ENCODE data around the gene TIPARP.

TIPARP gene, protein sequence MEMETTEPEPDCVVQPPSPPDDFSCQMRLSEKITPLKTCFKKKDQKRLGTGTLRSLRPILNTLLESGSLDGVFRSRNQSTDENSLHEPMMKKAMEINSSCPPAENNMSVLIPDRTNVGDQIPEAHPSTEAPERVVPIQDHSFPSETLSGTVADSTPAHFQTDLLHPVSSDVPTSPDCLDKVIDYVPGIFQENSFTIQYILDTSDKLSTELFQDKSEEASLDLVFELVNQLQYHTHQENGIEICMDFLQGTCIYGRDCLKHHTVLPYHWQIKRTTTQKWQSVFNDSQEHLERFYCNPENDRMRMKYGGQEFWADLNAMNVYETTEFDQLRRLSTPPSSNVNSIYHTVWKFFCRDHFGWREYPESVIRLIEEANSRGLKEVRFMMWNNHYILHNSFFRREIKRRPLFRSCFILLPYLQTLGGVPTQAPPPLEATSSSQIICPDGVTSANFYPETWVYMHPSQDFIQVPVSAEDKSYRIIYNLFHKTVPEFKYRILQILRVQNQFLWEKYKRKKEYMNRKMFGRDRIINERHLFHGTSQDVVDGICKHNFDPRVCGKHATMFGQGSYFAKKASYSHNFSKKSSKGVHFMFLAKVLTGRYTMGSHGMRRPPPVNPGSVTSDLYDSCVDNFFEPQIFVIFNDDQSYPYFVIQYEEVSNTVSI

DNA sequence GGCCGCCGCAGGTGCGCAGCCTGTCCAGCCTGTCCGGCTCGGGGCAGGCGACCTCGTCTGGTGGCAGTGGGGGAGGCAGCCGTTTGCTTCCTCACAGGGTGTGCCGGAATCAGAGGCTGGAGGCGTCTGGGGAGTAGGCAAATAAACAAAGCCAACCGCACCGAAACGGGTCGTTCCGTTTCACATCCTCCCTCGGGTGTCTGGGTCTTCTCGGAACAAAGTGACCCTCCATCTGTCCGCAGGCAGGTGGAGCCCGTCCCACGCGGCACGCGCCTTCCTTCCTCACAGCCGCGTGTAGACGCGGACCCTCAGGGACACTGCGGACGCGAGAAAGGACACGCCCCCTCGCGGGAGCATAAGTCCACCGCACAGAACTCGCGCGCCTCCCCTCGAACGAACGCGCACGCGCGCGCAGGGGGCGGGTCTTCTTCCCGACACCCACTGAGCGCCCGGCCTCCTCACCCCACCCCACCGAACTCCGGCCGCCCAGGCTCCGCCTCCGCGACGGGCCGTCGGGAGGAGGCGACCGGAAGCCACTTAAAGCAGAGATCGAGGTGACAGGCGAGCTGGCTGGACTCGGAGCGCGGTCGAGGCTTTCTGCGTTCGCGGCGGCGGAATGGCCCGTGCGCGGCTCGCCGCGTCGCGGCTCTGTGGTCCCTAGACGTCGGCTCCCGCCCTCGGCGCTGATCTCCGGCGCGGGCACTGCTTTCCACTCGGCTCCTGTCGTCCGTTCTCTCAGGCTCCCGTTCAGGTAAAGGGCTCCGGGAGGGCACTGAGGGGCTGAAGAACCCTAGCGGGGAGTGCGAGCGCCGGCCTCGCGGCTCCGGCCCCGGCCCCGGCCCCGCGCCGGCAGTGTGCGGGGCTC lies at the start of gene TIPARP:
TIPARP (plus strand) TSS at position 545 of the 865 bp plus-strand sequence. CDS start 3,108 bp downstream, outside the sequence.
- peak; percentile 92 for DNase-seq

DNA sequence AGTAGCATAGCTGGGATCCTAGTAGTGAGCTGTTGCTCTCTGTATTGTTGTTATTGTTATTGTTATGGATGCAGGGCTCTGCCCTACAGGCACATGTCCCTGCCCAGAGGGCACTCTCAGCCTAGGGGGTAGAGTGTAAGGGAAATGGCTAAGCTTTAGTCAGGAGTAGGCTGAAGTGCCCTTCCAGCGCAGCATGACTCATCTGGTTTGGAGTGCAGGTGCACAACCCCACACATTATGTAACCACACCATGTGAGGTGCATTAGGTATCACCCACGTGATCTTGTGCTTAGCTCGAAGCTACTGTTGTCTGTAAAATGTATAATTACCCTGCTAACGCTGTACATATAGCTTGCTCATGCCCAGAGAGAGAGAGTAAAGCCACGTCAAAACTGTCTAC lies 48.3 kb upstream of the TIPARP start:
- peak; percentile 89 for DNase-seq

DNA sequence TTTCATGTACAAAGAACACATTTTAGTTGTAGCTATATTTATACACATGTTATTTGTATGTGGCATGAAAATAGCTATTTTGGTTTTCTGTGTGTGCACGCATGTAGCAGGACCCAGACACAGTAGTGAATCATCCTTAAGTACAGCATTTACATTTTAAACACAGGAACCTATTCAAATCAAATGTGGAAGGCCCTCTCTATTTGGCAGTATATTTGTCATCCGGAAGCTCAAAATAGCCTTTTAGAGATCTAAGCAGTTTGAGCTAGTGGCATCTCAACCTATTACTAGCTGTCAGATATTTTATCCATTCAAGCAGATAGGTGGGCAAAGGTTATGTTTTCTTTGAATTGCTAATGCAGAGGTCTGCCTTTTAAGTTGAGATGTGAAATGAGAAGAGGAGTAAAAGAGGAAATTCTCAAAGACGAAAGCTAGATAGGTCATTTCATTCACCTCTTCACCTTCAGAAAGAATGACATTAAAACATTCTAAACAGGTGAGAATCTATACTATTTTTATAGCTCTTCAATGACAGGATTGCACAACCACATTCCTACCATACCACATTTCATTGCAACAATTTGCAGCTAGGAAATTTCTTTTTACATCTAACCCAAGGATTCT lies 46.3 kb upstream of the TIPARP start:
- DNase-seq: no peak

DNA sequence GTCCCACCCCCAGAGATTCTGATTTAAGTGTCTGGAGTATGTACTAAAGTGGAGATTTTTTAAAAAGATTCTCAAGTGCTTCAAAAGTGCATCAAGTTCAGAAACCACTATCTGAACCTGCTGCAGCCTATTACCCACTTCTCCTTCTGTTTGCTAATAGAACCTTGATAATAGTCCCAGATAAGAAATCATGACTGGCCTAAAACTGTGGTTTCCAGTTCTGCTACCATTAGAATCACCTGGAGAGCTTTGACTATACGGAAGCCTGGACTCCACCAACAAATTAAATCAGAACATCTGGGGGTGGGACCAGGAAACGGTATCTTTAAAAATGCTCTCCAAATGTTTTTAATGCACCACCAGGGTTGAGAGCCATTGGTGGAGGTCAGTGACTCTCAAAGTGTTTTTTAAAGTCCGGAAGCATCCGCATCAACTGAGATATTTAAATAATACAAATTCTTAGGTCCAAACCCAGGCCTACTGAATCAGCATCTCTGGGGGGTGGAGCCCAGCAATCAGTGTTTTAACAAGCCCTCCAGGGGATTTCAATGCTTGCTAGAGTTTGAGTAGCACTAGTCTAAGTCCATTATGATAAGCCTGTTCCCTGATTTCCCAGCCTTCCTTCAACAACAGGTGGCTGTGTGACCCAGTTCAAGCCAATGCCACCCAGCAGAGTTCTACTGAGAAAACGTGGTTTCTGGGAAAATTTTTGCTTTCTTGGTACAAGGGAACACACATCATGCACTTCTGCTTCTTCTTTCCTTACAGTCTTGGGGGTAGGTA lies 45.4 kb upstream of the TIPARP start:
- no peak for DNase-seq

DNA sequence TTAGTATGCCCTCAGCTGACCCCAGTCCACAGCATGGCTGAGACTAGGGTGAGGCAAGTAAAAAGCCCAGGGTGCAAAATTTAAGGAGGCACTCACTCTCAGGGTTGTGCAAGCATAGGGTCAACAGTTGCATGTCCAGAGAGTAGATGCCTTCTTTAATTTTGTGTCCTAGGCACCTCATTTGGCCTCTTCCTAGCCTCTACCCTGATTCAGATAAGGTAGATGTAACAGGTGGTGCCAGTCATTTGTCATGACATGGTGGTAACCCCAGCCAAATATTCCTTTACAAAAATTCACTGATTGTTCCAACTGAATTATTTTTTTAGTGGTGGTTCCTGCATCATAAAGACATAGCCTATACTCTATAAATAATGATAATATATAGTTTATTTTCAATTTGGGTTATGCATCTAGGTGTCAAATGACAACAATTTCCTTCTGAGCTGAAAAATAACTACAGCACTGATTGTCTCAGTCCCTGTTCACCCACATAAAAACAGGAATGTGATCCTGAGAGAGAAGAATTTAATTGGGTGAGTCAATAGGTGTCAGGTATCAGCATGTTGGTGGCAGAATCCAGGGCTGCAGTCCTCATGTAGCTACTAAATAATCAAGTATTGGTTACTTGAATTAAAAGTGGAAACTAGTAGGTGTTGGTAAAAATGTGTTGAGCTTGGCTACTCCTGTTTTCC lies 44.2 kb upstream of the TIPARP start:
- DNase-seq: no peak

DNA sequence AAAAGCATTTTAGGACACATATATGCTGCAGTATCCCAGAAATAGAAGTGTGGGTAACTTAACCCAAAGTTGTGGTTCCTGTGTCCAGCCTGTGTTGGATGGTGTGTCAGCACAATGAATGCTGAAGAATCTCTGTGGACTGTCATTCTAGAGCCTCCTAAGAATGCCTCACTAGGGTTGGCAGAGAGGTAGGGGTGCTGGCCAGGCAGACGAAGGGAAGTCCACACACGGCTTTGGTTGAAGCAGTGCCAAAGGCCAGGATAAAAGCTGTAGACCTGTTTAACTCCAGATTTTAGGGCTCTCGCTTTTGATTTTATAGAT lies 43.7 kb upstream of the TIPARP start:
- DNase-seq: no peak

DNA sequence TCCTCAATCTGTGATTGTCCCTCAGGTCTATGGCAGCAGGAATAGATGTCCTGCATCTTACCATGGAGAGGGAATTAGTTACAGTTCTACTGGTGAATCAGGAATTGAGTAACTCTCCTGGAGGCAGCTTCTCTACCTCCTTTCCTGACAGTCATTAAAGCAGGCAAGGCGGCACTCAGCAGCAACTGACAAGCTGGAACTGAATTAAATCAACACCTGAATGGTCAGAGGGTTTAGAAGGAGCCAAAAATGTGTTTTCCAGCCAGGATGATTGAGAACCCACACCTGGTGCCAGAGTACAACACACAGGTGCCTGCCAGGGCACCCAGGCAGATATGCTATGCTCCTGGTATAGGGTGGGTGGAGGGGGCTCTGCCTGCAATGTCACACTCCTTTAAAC lies 43.1 kb upstream of the TIPARP start:
- DNase-seq: no peak

DNA sequence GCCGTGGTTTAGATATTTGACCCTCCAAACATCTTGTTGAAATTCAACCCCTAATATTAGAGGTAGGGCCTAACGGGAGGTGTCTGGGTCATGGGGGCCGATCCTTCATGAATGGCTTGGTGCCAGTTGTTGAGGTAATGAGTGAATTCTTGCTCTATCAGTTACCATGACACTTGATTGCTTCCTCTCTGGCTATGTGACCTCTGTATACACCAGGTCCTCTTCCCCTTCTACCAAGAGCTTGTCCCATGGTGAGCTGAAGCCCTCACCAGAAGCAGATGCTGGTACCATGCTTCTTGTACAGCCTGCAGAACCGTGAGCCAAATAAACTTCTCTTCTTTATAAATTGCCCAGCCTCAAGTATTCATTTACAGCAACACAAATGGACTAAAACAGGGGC lies 41.8 kb upstream of the TIPARP start:
- no peak for DNase-seq

DNA sequence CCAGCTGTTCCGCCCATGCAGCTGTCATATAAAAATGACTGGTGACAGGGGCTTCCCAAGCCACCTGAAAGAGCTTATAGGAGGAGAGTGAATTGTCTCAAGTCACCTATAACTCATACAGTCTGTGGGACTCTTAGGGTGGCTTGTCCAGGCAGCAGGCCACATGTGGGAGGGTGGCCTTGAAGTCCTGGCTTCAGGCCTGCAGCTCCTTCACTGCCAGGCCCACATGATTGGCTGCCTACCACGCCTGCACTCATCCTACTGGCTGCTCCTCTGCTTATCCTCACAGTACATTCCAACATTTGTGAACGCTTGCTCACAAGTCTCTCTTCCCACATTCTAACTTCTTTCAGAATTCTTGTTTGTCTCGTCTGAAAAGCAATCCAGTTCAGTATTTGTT lies 41.1 kb upstream of the TIPARP start:
- DNase-seq: no peak

DNA sequence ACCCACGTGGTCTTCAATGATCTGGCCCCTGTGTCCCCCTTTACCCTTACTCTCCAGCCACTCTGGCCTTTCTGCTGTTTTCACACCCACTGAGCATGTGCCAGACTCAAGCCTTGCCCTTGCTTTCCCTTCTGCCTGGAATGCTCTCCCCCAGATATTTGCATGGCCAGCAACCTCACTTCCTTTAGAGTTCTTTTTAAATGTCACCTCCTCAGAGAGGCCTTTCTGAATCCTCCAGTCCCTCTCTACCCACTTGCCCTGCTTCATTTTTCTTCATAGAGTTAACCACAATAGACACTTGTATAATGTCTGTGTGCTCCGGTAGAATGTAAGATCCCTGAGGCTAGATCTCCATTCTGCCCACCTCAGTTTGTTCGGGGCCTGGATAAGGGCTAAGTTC lies 39.4 kb upstream of the TIPARP start:
- DNase-seq: no peak

DNA sequence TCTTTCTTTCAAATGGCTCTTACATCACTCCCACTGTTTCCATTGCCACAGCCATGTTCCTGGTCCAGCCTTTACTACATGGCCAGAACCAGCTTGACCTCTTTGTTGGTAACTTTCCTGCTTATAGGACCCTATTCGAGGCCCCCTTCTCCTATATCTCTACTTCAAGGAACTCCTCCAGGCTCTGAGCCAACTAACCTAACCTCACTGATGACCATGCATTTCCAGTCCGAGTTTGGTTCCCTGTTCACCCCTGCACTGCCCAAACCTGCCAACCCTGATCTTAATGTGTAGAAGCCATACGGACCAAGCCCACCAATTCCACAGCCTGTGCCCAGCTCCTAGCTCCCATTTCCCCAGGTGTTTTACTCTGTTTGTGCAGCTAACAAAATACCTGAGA lies 38.4 kb upstream of the TIPARP start:
- no peak for DNase-seq

DNA sequence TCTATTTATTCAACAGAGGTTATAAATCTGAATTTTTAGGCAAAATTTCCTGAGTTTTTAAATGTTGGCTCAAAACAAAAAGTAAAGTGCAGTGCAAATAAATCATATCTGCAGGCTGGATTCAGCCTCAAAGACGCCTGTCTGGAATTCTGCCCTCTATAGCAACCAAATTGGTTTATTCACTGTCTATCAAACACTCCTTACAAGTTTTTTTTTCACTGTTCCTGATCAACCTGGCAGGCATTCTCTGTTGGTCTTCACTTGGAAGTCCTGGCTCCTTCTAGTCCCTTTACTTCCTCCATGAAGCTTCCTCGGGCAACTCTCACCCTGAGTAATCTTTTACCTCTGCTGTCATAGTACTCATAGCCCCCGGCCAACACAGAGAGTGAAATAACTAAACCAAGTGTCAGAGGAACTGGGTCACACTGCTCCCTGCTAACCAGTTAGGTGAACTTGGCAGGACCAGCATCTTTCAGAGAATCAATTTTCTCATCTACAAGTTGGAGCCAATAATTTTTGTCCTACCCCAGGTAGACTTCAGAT lies 36.8 kb upstream of the TIPARP start:
- no peak for DNase-seq

DNA sequence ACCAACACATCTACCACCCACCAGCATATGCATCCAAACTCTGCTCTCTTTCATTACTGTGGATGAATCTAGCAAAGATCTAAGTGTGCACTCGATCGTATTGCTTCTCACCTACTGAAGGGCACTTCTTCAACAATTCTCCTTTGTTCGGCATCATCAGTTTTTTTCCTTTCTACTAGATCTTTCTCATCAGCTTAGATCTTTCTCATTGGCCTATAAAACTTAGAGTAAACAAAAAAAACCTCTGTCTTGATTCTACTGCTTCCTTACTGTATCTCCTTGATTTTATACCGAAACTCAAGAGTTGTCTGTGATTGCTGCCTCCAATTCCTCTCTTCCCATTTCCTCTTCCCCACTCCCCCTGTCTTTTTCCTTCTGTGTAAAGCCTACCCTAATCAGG lies 36.1 kb upstream of the TIPARP start:
- DNase-seq: no peak

DNA sequence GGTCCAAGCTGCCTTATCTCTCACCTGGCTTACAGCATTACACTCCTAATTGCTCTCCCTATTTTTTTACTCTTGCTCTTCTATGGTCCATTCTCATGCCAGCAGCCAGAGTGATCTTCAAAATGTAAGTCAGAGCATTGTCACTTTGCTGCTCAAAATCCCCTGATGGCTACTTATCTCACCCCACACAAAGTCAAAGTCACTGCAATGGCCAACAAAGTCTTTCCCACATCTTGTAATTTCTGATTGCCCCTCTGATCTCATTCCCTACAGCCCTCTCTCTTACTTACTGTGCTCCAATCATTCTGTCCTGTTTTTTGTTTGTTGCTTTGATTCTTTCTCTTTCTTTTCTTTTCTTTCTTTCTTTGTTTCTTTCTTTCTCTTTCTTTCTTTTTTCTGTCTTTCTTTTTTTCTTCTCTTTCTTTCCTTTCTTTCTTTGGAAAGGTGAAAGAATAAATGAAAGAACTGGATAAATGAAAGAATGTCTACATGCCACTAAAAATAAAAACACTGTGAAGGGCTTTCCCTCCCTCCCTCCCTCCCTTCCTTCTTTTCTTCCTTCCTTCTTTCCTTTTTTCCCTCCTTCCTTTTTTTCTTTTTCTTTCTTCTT lies 34.9 kb upstream of the TIPARP start:
- no peak for DNase-seq

DNA sequence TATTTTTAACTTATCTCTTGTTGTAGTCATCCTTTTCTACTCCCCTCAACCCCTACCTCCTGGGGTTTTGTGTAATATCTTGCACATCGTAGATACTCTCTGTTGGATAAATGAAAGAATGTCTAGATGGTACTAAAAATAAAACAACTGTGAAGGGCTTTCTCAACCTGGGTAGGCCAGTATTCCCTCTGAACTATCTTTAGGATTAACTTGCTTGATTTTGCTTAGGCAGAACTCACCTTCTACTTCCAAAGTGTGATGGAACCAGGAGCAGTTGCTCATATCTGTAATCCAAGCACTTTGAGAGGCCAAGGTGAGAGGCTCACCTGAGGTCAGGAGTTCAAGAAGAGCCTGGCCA lies 32.8 kb upstream of the TIPARP start:
- DNase-seq: no peak

DNA sequence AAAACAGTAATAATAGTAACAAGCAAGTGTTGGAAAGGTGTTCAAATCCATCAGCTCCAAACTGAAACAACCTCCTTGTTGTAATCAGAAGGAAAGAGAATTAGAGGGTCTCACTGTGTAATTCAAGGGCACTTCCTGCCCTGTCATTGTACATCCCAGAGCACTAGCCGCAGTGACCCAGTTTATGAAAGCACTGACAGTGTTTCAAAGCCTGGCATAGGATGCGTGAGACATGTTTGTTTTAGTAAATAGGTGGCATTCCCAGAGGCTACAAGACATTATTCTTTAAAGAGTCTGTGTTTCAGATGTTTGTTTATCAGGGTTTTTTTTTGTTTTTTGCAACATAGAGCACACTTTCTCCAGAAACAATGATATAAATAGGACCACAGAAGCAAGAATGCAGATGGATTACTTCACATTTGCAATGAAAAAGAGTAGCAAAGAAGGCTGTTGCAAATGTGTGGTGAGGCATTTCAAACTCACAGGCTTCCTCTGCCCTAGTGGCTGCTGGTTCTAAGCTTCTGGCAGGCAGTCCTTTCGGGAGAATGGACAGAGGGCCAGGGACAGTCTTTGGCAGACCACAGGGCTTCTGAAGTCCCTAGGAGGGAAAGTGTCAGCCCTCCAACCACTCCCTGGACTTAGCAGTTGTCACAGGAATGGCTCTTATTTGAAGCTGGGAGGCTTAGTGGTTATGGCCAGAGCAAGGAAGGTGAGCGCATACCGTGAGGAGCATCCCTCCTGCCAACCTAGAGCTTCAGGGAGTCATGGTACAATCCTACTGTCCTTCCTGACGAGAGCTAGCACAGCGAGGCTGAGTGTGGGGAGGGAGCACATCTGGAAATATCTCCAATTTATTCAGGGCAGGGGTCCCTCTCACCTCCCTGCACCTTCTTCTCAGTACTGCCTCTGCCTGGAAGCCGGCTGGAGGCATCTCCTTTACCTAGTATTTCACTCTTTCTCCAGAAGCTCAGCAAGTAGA lies 31.4 kb upstream of the TIPARP start:
- no peak for DNase-seq

DNA sequence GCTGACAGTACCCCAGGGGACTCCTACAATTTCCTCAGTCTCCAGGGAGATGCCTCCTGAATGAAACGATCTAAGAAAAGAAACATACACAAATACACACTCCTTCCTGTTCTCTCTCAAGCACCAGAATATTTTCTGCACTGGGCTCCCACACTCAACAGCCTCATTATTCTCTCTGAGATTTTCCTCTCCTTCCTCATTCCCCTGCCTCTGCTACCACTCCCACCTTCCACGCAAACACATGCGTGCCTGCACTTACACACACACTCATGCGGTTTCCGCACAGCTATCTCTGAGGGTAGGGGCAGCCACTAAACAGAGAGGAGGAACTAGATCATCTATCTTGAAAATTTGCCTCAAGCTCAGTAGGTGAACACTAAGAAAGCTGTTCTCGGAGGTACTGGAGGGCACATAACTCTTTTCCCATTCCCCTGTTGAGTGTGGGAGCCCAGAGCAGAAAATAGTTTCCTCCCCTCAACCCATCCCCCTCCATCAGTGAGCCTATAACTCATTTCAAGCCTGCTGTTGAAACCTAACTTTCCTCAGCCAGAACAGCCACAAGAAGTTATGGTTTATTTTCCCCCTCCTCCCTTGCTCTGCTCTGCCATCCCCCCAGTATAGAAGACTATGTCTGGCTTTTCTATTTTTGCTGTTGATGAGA lies 30.5 kb upstream of the TIPARP start:
- no peak for DNase-seq

DNA sequence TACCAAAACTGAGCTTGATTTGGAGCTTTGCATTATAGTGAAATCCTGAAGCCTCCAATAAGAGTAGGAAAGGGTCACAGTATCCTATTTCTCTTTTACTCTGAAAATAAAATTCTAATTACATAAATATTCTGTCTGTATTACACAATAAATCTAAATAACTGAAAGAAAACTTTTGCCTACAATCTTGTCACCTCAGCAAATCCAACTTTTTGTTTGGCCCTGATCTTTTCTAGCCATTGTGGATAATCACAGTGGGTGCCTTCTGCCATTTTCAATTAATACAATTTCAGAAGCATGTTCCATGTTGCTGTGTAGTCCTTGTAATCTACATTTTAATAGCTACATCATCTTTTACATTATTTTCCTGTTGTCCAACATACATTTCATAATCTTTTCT lies 29.4 kb upstream of the TIPARP start:
- no peak for DNase-seq

DNA sequence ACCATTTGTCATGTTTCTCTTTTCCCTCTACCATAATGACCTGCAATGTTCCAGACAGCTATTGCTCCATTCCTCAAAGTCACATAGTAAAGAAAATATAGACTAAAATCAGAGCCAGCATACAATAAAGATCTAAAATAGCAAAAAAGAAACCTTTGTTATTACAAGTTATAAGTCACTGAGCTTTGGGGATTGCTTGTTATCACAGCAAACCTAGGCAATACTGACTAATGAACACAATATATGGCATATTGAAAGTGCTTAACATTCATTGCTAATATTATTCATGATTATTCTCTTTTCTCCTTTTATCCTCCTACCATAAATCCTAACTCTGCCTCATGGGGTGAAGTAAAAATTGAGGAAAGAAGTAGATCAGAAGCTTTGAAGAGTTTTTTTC lies 27.4 kb upstream of the TIPARP start:
- no peak for DNase-seq

Data from NCI-H510A (cell line).